Gastrocnemius medialis (tissue), 4 donors: ENCODE results near the gene IL6. TPM values are rescaled to one million over a fixed set of nuclear protein-coding genes. Genes with fewer than 3 reads are reported as not detected.
"Not testable (repeated sequence)": the region's sequence is repeated elsewhere in the genome, so short reads cannot be mapped to it uniquely, and the experiment has no call there.

Source experiments
- ATAC-seq, 2 donors: fragments of 150-250 bp; one replicate each; pipeline ENCODE4 v1.9.1; 2016
- DNase-seq, 2 donors: peaks; one replicate each; pipeline ENCODE4 v3.0.0-alpha.2; 2019
- H3K27ac ChIP-seq, 4 donors: fragments of 200-600 bp; sonication (generic); 1 replicate in 1 of 4; 2 replicates in 3 of 4; pipeline ENCODE4 v1.5.1; 2016 to 2018; ENCODE audit warnings: mild to moderate bottlenecking in 2 of 4, moderate library complexity in 1 of 4
- H3K27me3 ChIP-seq, 3 donors: fragments of 200-600 bp; sonication (generic) in 2 of 3; 1 replicate in 1 of 3; 2 replicates in 2 of 3; pipeline versions ENCODE4 v1.5.1 to v1.6.0; 2016 to 2019; ENCODE audit warnings: mild to moderate bottlenecking in 1 of 3, moderate library complexity in 1 of 3
- H3K36me3 ChIP-seq, 2 donors: fragments of 200-600 bp; sonication (generic) in 1 of 2; one replicate each; pipeline ENCODE4 v1.5.1; 2017 to 2018
- H3K4me1 ChIP-seq, 2 donors: fragments of 200-600 bp; sonication (generic) in 1 of 2; one replicate each; pipeline ENCODE4 v1.5.1; 2016 to 2017; ENCODE audit warnings: mild to moderate bottlenecking in 2 of 2
- H3K4me3 ChIP-seq, 4 donors: fragments of 200-600 bp; sonication (generic) in 3 of 4; 1 replicate in 1 of 4; 2 replicates in 3 of 4; pipeline ENCODE4 v1.5.1; 2016 to 2019; ENCODE audit warnings: mild to moderate bottlenecking in 2 of 4
- H3K9me3 ChIP-seq, 3 donors: fragments of 200-600 bp; sonication (generic) in 2 of 3; 1 replicate in 1 of 3; 2 replicates in 2 of 3; pipeline ENCODE4 v1.5.1; 2016 to 2019
- CTCF ChIP-seq, 5 experiments: fragments of 450-650 bp in 3 of 5; fragments of 200-600 bp in 2 of 5; sonication (generic) in 2 of 5; IDR thresholded peaks in 4 of 5; conservative IDR thresholded peaks in 1 of 5; 1 replicate in 4 of 5; 2 replicates in 1 of 5; pipeline ENCODE4 v1.5.1; 2016 to 2019; ENCODE audit warnings: antibody characterized with exemption in 5 of 5, mild to moderate bottlenecking in 3 of 5, moderate library complexity in 3 of 5
- POLR2A ChIP-seq, 2 donors: fragments of 450-650 bp; IDR thresholded peaks; one replicate each; pipeline ENCODE4 v1.6.1; 2017; ENCODE audit warnings: antibody characterized with exemption in 2 of 2, mild to moderate bottlenecking in 2 of 2, moderate library complexity in 2 of 2
- in situ Hi-C, 4 donors: fragments of 200-750 bp; cut with MboI; loops; one replicate each; pipeline versions ENCODE4 v1.15.0 to v1.8.0; 2017; ENCODE audit warnings: low sequenced_read_pairs in 4 of 4
- intact Hi-C: fragments of 100-400 bp; cut with DNase I; formaldehyde crosslinking; loops from one replicate; pipeline ENCODE4 v1.15.1; 2023; ENCODE audit warnings: low total_unique reads
- total RNA-seq, 4 donors: library from RNA; depleted of rRNA; stranded (reverse); fragments of >200 nt; gene quantifications; one replicate each; pipeline versions ENCODE4 v1.1.0 to v1.2.3, GENCODE V29; 2016

IL6 gene
- total RNA-seq, 4 donors from 2014 or later, result 2.4 to 3.1 TPM; not detected in 2

- ATAC-seq (no peak), DNase-seq (no peak)
- Histone ChIP-seq H3K27me3 (no peaks in the 10 kb centered on the region), H3K4me1 (no peaks in the 10 kb centered on the region), H3K9me3 (no peaks in the 10 kb centered on the region), H3K4me3 (no peak overlapping the region), H3K36me3 (no peaks in the 10 kb centered on the region), H3K27ac (no peak overlapping the region)
- intact Hi-C loops, result no loop called here
- in situ Hi-C loops, result no loop called here
- TF ChIP-seq CTCF (IDR thresholded peaks at IDR 0.05 in 4 of 5, conservative IDR thresholded peaks at IDR 0.05 in 1 of 5) (no peak), POLR2A (IDR thresholded peaks at IDR 0.05) (no peak)
Measured at GRCh38 chr7:22765609-22766008, 38.6 kb downstream of the IL6 start.

GRCh38 chr7:22771194-22771871 is 44.3 kb downstream of the IL6 start:
- H3K27me3 ChIP-seq, result no peaks in the 10 kb centered on the region
- no peaks in the 10 kb centered on the region for H3K9me3 ChIP-seq
- in situ Hi-C loops (no loop called here), intact Hi-C loops (no loop called here)
- H3K27ac ChIP-seq, result no peak overlapping the region
- DNase-seq (no peak), ATAC-seq (no peak)
- no peaks in the 10 kb centered on the region for H3K36me3 ChIP-seq
- H3K4me1 ChIP-seq, result no peaks in the 10 kb centered on the region
- H3K4me3 ChIP-seq, result no peak overlapping the region
- no peak for TF ChIP-seq CTCF (IDR thresholded peaks at IDR 0.05 in 4 of 5, conservative IDR thresholded peaks at IDR 0.05 in 1 of 5)
- no peak for TF ChIP-seq POLR2A (IDR thresholded peaks at IDR 0.05)

- Histone ChIP-seq H3K36me3 (no peaks in the 10 kb centered on the region), H3K27ac (no peak overlapping the region), H3K4me1 (no peaks in the 10 kb centered on the region), H3K27me3 (no peaks in the 10 kb centered on the region), H3K4me3 (no peak overlapping the region), H3K9me3 (no peaks in the 10 kb centered on the region)
- no peak for DNase-seq
- TF ChIP-seq POLR2A (IDR thresholded peaks at IDR 0.05) (no peak), CTCF (IDR thresholded peaks at IDR 0.05 in 4 of 5, conservative IDR thresholded peaks at IDR 0.05 in 1 of 5) (no peak)
- intact Hi-C loops (no loop called here), in situ Hi-C loops (no loop called here)
- no peak for ATAC-seq
Measured at GRCh38 chr7:22771872-22772228, 44.9 kb downstream of the IL6 start.

GRCh38 chr7:22772885-22773284 is 45.9 kb downstream of the IL6 start:
- TF ChIP-seq CTCF (IDR thresholded peaks at IDR 0.05 in 4 of 5, conservative IDR thresholded peaks at IDR 0.05 in 1 of 5) (no peak), POLR2A (IDR thresholded peaks at IDR 0.05) (no peak)
- ATAC-seq, result no peak
- intact Hi-C loops, result no loop called here
- H3K27me3 ChIP-seq, result no peaks in the 10 kb centered on the region
- H3K4me3 ChIP-seq, result no peak overlapping the region
- in situ Hi-C loops, result no loop called here
- no peak overlapping the region for H3K27ac ChIP-seq
- no peak for DNase-seq
- H3K4me1 ChIP-seq, result no peaks in the 10 kb centered on the region
- no peaks in the 10 kb centered on the region for H3K9me3 ChIP-seq
- no peaks in the 10 kb centered on the region for H3K36me3 ChIP-seq

GRCh38 chr7:22776964-22777363 is 50.0 kb downstream of the IL6 start:
- H3K9me3 ChIP-seq, result no peaks in the 10 kb centered on the region
- no peak for DNase-seq
- no peak overlapping the region for H3K4me3 ChIP-seq
- H3K36me3 ChIP-seq, result no peaks in the 10 kb centered on the region
- H3K4me1 ChIP-seq, result peaks cover 0 to 9% of the 10 kb centered on the region in 2 donors
- intact Hi-C loops (no loop called here), in situ Hi-C loops (no loop called here)
- no peaks in the 10 kb centered on the region for H3K27me3 ChIP-seq
- H3K27ac ChIP-seq, result no peak overlapping the region
- no peak for TF ChIP-seq CTCF (IDR thresholded peaks at IDR 0.05 in 4 of 5, conservative IDR thresholded peaks at IDR 0.05 in 1 of 5)
- TF ChIP-seq POLR2A (IDR thresholded peaks at IDR 0.05), result no peak
- ATAC-seq, result no peak

- in situ Hi-C loops, result not testable (repeated sequence)
Measured at GRCh38 chr7:22779730-22780323, 52.8 kb downstream of the IL6 start.

More at GRCh38 chr7:22779730-22780323, 52.8 kb downstream of the IL6 start:
- H3K4me1 ChIP-seq, H3K4me3 ChIP-seq, DNase-seq, ATAC-seq, H3K27ac ChIP-seq, H3K9me3 ChIP-seq, H3K27me3 ChIP-seq, H3K36me3 ChIP-seq: not testable (repeated sequence)
- intact Hi-C loops, result loop anchor here (5.0 kb wide), 1 partner anchor 223 kb away; no protein-coding TSS in a partner anchor
